ENCODE results near the gene ARRB1. TPM values are rescaled to one million over a fixed set of nuclear protein-coding genes. Genes with fewer than 3 reads are reported as not detected.

Gene ARRB1
- total RNA-seq, 2 experiments from 2014 or later, result 26.7 to 27.8 TPM

- Mint-ChIP-seq H3K4me1 (ENCODE audit: low read depth) (no peaks in the 10 kb centered on the region), H3K27me3 (peaks cover 65% of the 10 kb centered on the region), H3K36me3 (ENCODE audit: low read depth) (no peaks in the 10 kb centered on the region), H3K27ac (no peak overlapping the region), H3K4me3 (no peak overlapping the region), H3K9me3 (no peaks in the 10 kb centered on the region)
- intact Hi-C loops (cut with DNase I, micrococcal nuclease), result no loop called here
- no peak for TF ChIP-seq CTCF (IDR thresholded peaks at IDR 0.05)
- ChIA-PET CTCF (no interaction called here), POLR2A (no interaction called here)
- H3K27me3 ChIP-seq (ENCODE audit: control insufficient read depth in 1 of 2, insufficient read depth in 2 of 2, low read length in 2 of 2), result peaks cover 19 to 22% of the 10 kb centered on the region in 2 experiments
- H3K9me3 ChIP-seq (ENCODE audit: control insufficient read depth in 1 of 2, insufficient read depth in 1 of 2, low read length in 2 of 2), result no peaks in the 10 kb centered on the region
- H3K4me3 ChIP-seq (ENCODE audit: low read length), result no peak overlapping the region
- no peaks in the 10 kb centered on the region for H3K36me3 ChIP-seq (ENCODE audit: insufficient read depth, low read length)
- peaks cover 9% of the 10 kb centered on the region for H3K4me1 ChIP-seq (ENCODE audit: insufficient read depth, low read length)
- no peak for ATAC-seq (ENCODE audit: poor library complexity)
- no peak for DNase-seq
- no peak overlapping the region for H3K27ac ChIP-seq (ENCODE audit: low read depth in 1 of 2, low read length in 2 of 2)
Measured at GRCh38 chr11:75236062-75236461, 115.4 kb downstream of the ARRB1 start.

GRCh38 chr11:75233754-75234172 is 117.7 kb downstream of the ARRB1 start:
- intact Hi-C loops (cut with DNase I, micrococcal nuclease), result loop anchor here in 1 of 2 experiments (2.0 kb wide), 1 partner anchor 19 kb away; no protein-coding TSS in a partner anchor
- CTCF ChIA-PET, result interaction anchor here (1.3 kb wide), 1 partner anchor 8 kb away, joined by 4 read pairs; no protein-coding TSS in a partner anchor
- peak in 5 of 14 experiments; percentile 4 to 48 (median 28) for DNase-seq

GRCh38 chr11:75230621-75231020 is 120.8 kb downstream of the ARRB1 start:
- TF ChIP-seq CTCF (IDR thresholded peaks at IDR 0.05), result no peak
- Mint-ChIP-seq H3K36me3 (ENCODE audit: low read depth) (no peaks in the 10 kb centered on the region), H3K4me3 (no peak overlapping the region), H3K9me3 (no peaks in the 10 kb centered on the region), H3K4me1 (ENCODE audit: low read depth) (no peaks in the 10 kb centered on the region), H3K27ac (no peak overlapping the region), H3K27me3 (peaks cover 29% of the 10 kb centered on the region)
- DNase-seq (no peak), ATAC-seq (ENCODE audit: poor library complexity) (no peak)
- ChIA-PET CTCF (interaction anchor here (1.2 to 2.1 kb wide), 2 partner anchors 11 to 18 kb away, joined by 4 to 8 read pairs; no protein-coding TSS in a partner anchor), POLR2A (no interaction called here)
- no peaks in the 10 kb centered on the region for H3K36me3 ChIP-seq (ENCODE audit: insufficient read depth, low read length)
- intact Hi-C loops (cut with DNase I, micrococcal nuclease), result no loop called here
- H3K27ac ChIP-seq (ENCODE audit: low read depth in 1 of 2, low read length in 2 of 2), result no peak overlapping the region
- no peak overlapping the region for H3K4me3 ChIP-seq (ENCODE audit: low read length)
- no peaks in the 10 kb centered on the region for H3K4me1 ChIP-seq (ENCODE audit: insufficient read depth, low read length)
- no peaks in the 10 kb centered on the region for H3K27me3 ChIP-seq (ENCODE audit: control insufficient read depth in 1 of 2, insufficient read depth in 2 of 2, low read length in 2 of 2)
- no peaks in the 10 kb centered on the region for H3K9me3 ChIP-seq (ENCODE audit: control insufficient read depth in 1 of 2, insufficient read depth in 1 of 2, low read length in 2 of 2)

More at GRCh38 chr11:75233754-75234172, 117.7 kb downstream of the ARRB1 start:
- peaks cover 5 to 10% of the 10 kb centered on the region in 2 experiments for H3K27me3 ChIP-seq (ENCODE audit: control insufficient read depth in 1 of 2, insufficient read depth in 2 of 2, low read length in 2 of 2)
- no peak overlapping the region for H3K4me3 ChIP-seq (ENCODE audit: low read length)
- H3K4me3 Mint-ChIP-seq, result no peak overlapping the region
- H3K36me3 ChIP-seq (ENCODE audit: insufficient read depth, low read length), result no peaks in the 10 kb centered on the region
- H3K9me3 Mint-ChIP-seq, result no peaks in the 10 kb centered on the region
- H3K27me3 Mint-ChIP-seq, result peaks cover 55% of the 10 kb centered on the region
- no peaks in the 10 kb centered on the region for H3K9me3 ChIP-seq (ENCODE audit: control insufficient read depth in 1 of 2, insufficient read depth in 1 of 2, low read length in 2 of 2)
- no peak for TF ChIP-seq CTCF (IDR thresholded peaks at IDR 0.05)
- no peaks in the 10 kb centered on the region for H3K36me3 Mint-ChIP-seq (ENCODE audit: low read depth)
- no peak overlapping the region for H3K27ac Mint-ChIP-seq
- no peaks in the 10 kb centered on the region for H3K4me1 ChIP-seq (ENCODE audit: insufficient read depth, low read length)
- ATAC-seq (ENCODE audit: poor library complexity), result no peak
- POLR2A ChIA-PET, result no interaction called here
- H3K4me1 Mint-ChIP-seq (ENCODE audit: low read depth), result no peaks in the 10 kb centered on the region
- H3K27ac ChIP-seq (ENCODE audit: low read depth in 1 of 2, low read length in 2 of 2), result no peak overlapping the region

All from CD4-positive, alpha-beta T cell (primary cell).